HepG2 (cell line): ENCODE measurements around the gene C1QTNF6. TPM values are rescaled to one million over a fixed set of nuclear protein-coding genes. Genes with fewer than 3 reads are reported as not detected.

Experiments used
- ATAC-seq: fragments of 200-7000 bp; cut with Tn5 transposase; 3 replicates; pipeline ENCODE4 v1.9.1; 2020; ENCODE audit warnings: mild to moderate bottlenecking, moderate library complexity
- BruUV-seq: library from RNA; stranded (reverse); fragments of 400-500 nt; replicated peaks from 2 replicates; lab custom pipeline; 2021; lab: Mats Ljungman, UMichigan
- CTCF ChIA-PET: fragments of 300-600 bp; formaldehyde crosslinking; extraction: SDS; loops from one replicate; lab custom pipeline; 2021; ENCODE audit warnings: low total read pairs, inconsistent platforms, low intra/inter-chr PET ratio; lab: Yijun Ruan, JAX
- POLR2A ChIA-PET: fragments of 350-600 bp; sonication (Branson Sonifier 250); formaldehyde crosslinking; loops from one replicate; lab custom pipeline; 2020; ENCODE audit warnings: antibody characterized with exemption, inconsistent platforms; lab: Yijun Ruan, JAX
- DNase-seq: peaks from one replicate; pipeline ENCODE4 v3.0.0-alpha.2; 2015; ENCODE audit warnings: low spot score
- FAIRE-seq: peaks from 3 replicates; lab custom pipeline; 2011; peaks lifted over from hg19 to GRCh38; lab: Jason Lieb, UNC
- H2AFZ ChIP-seq: one replicate; pipeline ENCODE4 v1.6.1; 2011; ENCODE audit warnings: low read length, inconsistent platforms
- H3K27ac ChIP-seq: fragments of 300-600 bp; 3 replicates; pipeline ENCODE4 v1.8.0; 2011; ENCODE audit warnings: mixed run types, mild to moderate bottlenecking, mixed read lengths, low read length, inconsistent platforms; ENCODE audit not compliant: insufficient read depth; ENCODE audit errors: extremely low read length
- H3K27me3 ChIP-seq, 2 experiments: fragments of 200-600 bp in 1 of 2; 2 replicates in 1 of 2; 3 replicates in 1 of 2; pipeline versions ENCODE4 v1.6.0 to v1.8.0; 2011; ENCODE audit warnings: low read length in 2 of 2, mild to moderate bottlenecking in 2 of 2, moderate library complexity in 2 of 2, inconsistent platforms in 1 of 2; ENCODE audit not compliant: insufficient read depth in 2 of 2, control insufficient read depth in 1 of 2
- H3K36me3 ChIP-seq, 2 experiments: fragments of 200-600 bp in 1 of 2; replicated peaks in 1 of 2; 2 replicates in 1 of 2; 3 replicates in 1 of 2; pipeline versions ENCODE4 v1.5.1 to v1.8.0; 2011; ENCODE audit warnings: low read length in 2 of 2, inconsistent platforms in 1 of 2; ENCODE audit not compliant: insufficient read depth in 2 of 2, control insufficient read depth in 1 of 2
- H3K4me1 ChIP-seq: 2 replicates; pipeline ENCODE4 v1.5.1; 2012; ENCODE audit warnings: low read length, inconsistent platforms; ENCODE audit not compliant: insufficient read depth
- H3K4me2 ChIP-seq: 2 replicates; pipeline ENCODE4 v1.6.0; 2011; ENCODE audit warnings: low read depth, low read length, inconsistent platforms
- H3K4me3 ChIP-seq, 3 experiments: fragments of 200-600 bp in 1 of 3; sonication (generic), shearing (Covaris generic) in 1 of 3; replicated peaks in 1 of 3; 2 replicates each; pipeline ENCODE4 v1.5.1; 2011 to 2016; ENCODE audit warnings: low read length in 3 of 3, inconsistent platforms in 2 of 3, low read depth in 2 of 3, mild to moderate bottlenecking in 2 of 3, control low read depth in 1 of 3, mixed read lengths in 1 of 3; ENCODE audit not compliant: insufficient read depth in 1 of 3
- H3K79me2 ChIP-seq: one replicate; pipeline ENCODE4 v1.6.1; 2011; ENCODE audit warnings: low read length, inconsistent platforms; ENCODE audit not compliant: insufficient read depth
- H3K9ac ChIP-seq: 2 replicates; pipeline ENCODE4 v1.6.0; 2011; ENCODE audit warnings: mild to moderate bottlenecking, low read depth, low read length, inconsistent platforms; ENCODE audit not compliant: insufficient read depth
- H3K9me3 ChIP-seq: 2 replicates; pipeline ENCODE4 v1.5.1; 2012; ENCODE audit warnings: mild to moderate bottlenecking, low read length
- H4K20me1 ChIP-seq: 2 replicates; pipeline ENCODE4 v1.6.0; 2011; ENCODE audit warnings: inconsistent platforms, mild to moderate bottlenecking, low read length, moderate library complexity; ENCODE audit not compliant: insufficient read depth
- ATF7 ChIP-seq, 2 experiments: fragments of 450-650 bp in 1 of 2; sonication (generic) in 1 of 2; formaldehyde crosslinking in 1 of 2; IDR thresholded peaks; 2 replicates each; pipeline versions ENCODE4 v1.4.0 to v1.6.1; 2016 to 2020; ENCODE audit warnings: antibody characterized with exemption in 1 of 2, mild to moderate bottlenecking in 1 of 2, missing genetic modification reagents in 1 of 2
- ELF4 ChIP-seq: sonication (generic); formaldehyde crosslinking; IDR thresholded peaks from 2 replicates; pipeline ENCODE4 v1.5.0; 2020; ENCODE audit warnings: missing genetic modification reagents, mild to moderate bottlenecking, moderate library complexity, borderline replicate concordance
- HCFC1 ChIP-seq: fragments of 150-350 bp; IDR thresholded peaks from 2 replicates; pipeline ENCODE4 v1.6.1; 2014; ENCODE audit warnings: low read depth, low read length
- ISX ChIP-seq: sonication (generic); formaldehyde crosslinking; conservative IDR thresholded peaks from 2 replicates; pipeline ENCODE4 v1.5.0; 2020; ENCODE audit warnings: missing genetic modification reagents
- KDM5A ChIP-seq: fragments of 200-600 bp; sonication (generic); IDR thresholded peaks from 2 replicates; pipeline ENCODE4 v1.7.0; 2018; ENCODE audit warnings: antibody characterized with exemption, mild to moderate bottlenecking, low read length, borderline replicate concordance
- MAZ ChIP-seq, 2 experiments: sonication (generic) in 1 of 2; formaldehyde crosslinking in 1 of 2; IDR thresholded peaks; 2 replicates each; pipeline versions ENCODE4 v1.5.0 to v1.6.1; 2012 to 2020; ENCODE audit warnings: low read depth in 2 of 2, mild to moderate bottlenecking in 2 of 2, borderline replicate concordance in 1 of 2, improper control_type of control experiment in 1 of 2, low read length in 1 of 2, missing genetic modification reagents in 1 of 2, moderate library complexity in 1 of 2
- MEIS1 ChIP-seq: sonication (generic); formaldehyde crosslinking; IDR thresholded peaks from 2 replicates; pipeline ENCODE4 v1.9.0; 2021; ENCODE audit warnings: mild to moderate bottlenecking, missing genetic modification reagents, moderate library complexity, borderline replicate concordance
- NFIC ChIP-seq: IDR thresholded peaks from 2 replicates; pipeline ENCODE4 v1.6.1; 2012; ENCODE audit warnings: mild to moderate bottlenecking, low read length, inconsistent platforms
- TIGD3 ChIP-seq: sonication (generic); formaldehyde crosslinking; IDR thresholded peaks from 2 replicates; pipeline ENCODE4 v1.5.1; 2020; ENCODE audit warnings: mild to moderate bottlenecking, missing genetic modification reagents, borderline replicate concordance
- ZBTB20 ChIP-seq: sonication (generic); formaldehyde crosslinking; IDR thresholded peaks from 2 replicates; pipeline ENCODE4 v1.8.1; 2023; ENCODE audit warnings: missing genetic modification reagents, low read depth, mild to moderate bottlenecking, borderline replicate concordance
- ZGPAT ChIP-seq: IDR thresholded peaks from 2 replicates; pipeline ENCODE4 v1.6.1; 2016; ENCODE audit warnings: mild to moderate bottlenecking
- ZNF430 ChIP-seq: sonication (generic); formaldehyde crosslinking; IDR thresholded peaks from 2 replicates; pipeline ENCODE4 v1.9.0; 2021; ENCODE audit warnings: mild to moderate bottlenecking, missing genetic modification reagents
- ZNF546 ChIP-seq: sonication (generic); formaldehyde crosslinking; conservative IDR thresholded peaks from 2 replicates; pipeline ENCODE4 v1.8.1; 2023; ENCODE audit warnings: mild to moderate bottlenecking, missing genetic modification reagents
- ZNF550 ChIP-seq: sonication (generic); formaldehyde crosslinking; IDR thresholded peaks from 2 replicates; pipeline ENCODE4 v1.4.0; 2020; ENCODE audit warnings: mild to moderate bottlenecking, missing genetic modification reagents, borderline replicate concordance
- ZNF589 ChIP-seq: sonication (generic); formaldehyde crosslinking; conservative IDR thresholded peaks from 2 replicates; pipeline ENCODE4 v1.8.0; 2022; ENCODE audit warnings: mild to moderate bottlenecking, moderate library complexity, missing genetic modification reagents
- ZNF891 ChIP-seq: sonication (generic); formaldehyde crosslinking; IDR thresholded peaks from 2 replicates; pipeline ENCODE4 v1.5.0; 2020; ENCODE audit warnings: mild to moderate bottlenecking, missing genetic modification reagents
- WGBS: methylation state at CpG from one replicate; pipeline ENCODE4 v1.1.6; 2017; ENCODE audit warnings: low lambda C conversion rate; 5-methylcytosine and 5-hydroxymethylcytosine counted together
- in situ Hi-C: cut with HindIII; loops from 2 replicates; pipeline ENCODE4 v1.10.0; 2017; ENCODE audit warnings: low pct_unique_long_range_greater_than_20kb; ENCODE audit not compliant: extremely low pct_ligation_motif_present
- intact Hi-C: fragments of 100-400 bp; cut with micrococcal nuclease; formaldehyde crosslinking; loops from one replicate; pipeline ENCODE4 v1.10.0; 2022; ENCODE audit not compliant: unreplicated experiment
- polyA plus RNA-seq, 8 experiments: library from polyadenylated mRNA; depleted of rRNA in 3 of 8; stranded (reverse) in 7 of 8; unstranded in 1 of 8; fragments of >200 nt; fragmentation: Illumina TruSeq in 4 of 8; extraction: Trizol in 4 of 8; gene quantifications; 2 replicates each; pipeline versions ENCODE4 v1.2.1 to v1.2.3, GENCODE V29; 2011 to 2016; ENCODE audit warnings: low read depth in 4 of 8, missing spikeins in 1 of 8, mixed read lengths in 1 of 8; ENCODE audit not compliant: insufficient read depth in 1 of 8
- total RNA-seq, 5 experiments: library from RNA; depleted of rRNA; stranded (reverse); fragments of >200 nt; fragmentation: Illumina TruSeq; extraction: Trizol; gene quantifications; 2 replicates each; pipeline ENCODE4 v1.2.3, GENCODE V29; 2016; ENCODE audit warnings: low read depth in 1 of 5
- TF ChIP-seq, protein P1 (sequence below): IDR thresholded peaks from 2 replicates; pipeline ENCODE4 v1.6.1; 2018; ENCODE audit warnings: missing genetic modification reagents

The C1QTNF6 gene
- total and polyA plus RNA-seq, 2 of the 13 experiments (the other 11 are each of a cell fraction or from before 2014, with no cell fraction given), result 2.7 to 6.9 TPM

DNA sequence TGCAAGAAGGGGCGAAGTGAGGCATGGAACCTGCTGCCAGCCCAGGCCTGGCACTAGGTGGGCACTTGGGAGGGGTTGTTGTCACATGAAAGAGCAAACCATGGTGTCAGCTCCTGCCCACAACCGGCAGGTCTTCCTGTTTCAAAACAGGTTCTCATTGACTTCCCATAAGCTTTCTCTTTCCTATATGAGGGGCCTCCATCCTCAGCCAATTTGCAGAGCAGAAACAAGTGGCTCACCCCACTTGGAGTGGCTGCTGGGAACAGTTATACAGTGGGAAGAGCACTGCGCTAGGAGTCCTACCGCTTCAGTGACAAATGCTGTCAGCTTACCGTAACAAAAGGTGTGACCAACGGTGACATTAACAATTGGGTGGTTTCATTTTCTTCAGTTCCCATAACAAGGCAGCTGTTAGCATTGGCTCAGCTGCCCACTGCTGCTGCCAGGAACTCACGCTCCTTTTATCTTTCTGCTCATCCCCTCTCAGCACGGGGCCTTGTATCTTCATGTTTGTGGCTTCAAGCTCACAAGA is 34.5 kb upstream of the C1QTNF6 start:
- in situ Hi-C loops (no loop called here), intact Hi-C loops (no loop called here)
- FAIRE-seq (no peak), ATAC-seq (no peak), DNase-seq (no peak)
- no TSS peak for BruUV-seq
- H3K79me2 ChIP-seq, result no peaks in the 10 kb centered on the region
- peaks cover 0 to 12% of the 10 kb centered on the region in 2 experiments; a peak in 1 of 5 replicates for H3K27me3 ChIP-seq
- H2AFZ ChIP-seq, result no peak overlapping the region
- 66% methylated on average over 8 of the region's 8 CpGs for WGBS
- H3K36me3 ChIP-seq, result no peaks in the 10 kb centered on the region
- H4K20me1 ChIP-seq, result no peaks in the 10 kb centered on the region
- ChIA-PET CTCF (no interaction called here), POLR2A (no interaction called here)
- H3K9me3 ChIP-seq, result no peaks in the 10 kb centered on the region
- H3K4me3 ChIP-seq, result no peak overlapping the region
- TF ChIP-seq ZNF546 (CRISPR knock-in tag) (no peak), MAZ (IDR thresholded peaks at IDR 0.05; ENCODE audit: borderline replicate concordance, low read depth, low read length) (no peak), MAZ (CRISPR knock-in tag; IDR thresholded peaks at IDR 0.05; ENCODE audit: low read depth) (no peak), HCFC1 (no peak), ZNF550 (CRISPR knock-in tag) (no peak), ZNF891 (CRISPR knock-in tag) (no peak), NFIC (no peak), KDM5A (no peak), ZBTB20 (no peak), ATF7 (IDR thresholded peaks at IDR 0.05) (no peak), ATF7 (CRISPR knock-in tag; IDR thresholded peaks at IDR 0.05) (no peak), ISX (no peak), ELF4 (no peak), TIGD3 (no peak), ZNF589 (CRISPR knock-in tag) (no peak), MEIS1 (no peak), ZNF430 (no peak), ZGPAT (CRISPR knock-in tag) (no peak)
- TF ChIP-seq, protein P1, sequence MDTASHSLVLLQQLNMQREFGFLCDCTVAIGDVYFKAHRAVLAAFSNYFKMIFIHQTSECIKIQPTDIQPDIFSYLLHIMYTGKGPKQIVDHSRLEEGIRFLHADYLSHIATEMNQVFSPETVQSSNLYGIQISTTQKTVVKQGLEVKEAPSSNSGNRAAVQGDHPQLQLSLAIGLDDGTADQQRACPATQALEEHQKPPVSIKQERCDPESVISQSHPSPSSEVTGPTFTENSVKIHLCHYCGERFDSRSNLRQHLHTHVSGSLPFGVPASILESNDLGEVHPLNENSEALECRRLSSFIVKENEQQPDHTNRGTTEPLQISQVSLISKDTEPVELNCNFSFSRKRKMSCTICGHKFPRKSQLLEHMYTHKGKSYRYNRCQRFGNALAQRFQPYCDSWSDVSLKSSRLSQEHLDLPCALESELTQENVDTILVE (CRISPR knock-in tag), result no peak
- H3K4me1 ChIP-seq, result no peaks in the 10 kb centered on the region
- no peak overlapping the region for H3K27ac ChIP-seq
- H3K4me2 ChIP-seq, result no peak overlapping the region
- no peak overlapping the region for H3K9ac ChIP-seq
